GM21825 (cell line): ENCODE measurements around the gene OLFM4.

Experiments used
- ATAC-seq: cut with Tn5 transposase; IDR thresholded peaks from one replicate; pipeline ENCODE4 v1.9.1; 2021; ENCODE audit warnings: mild to moderate bottlenecking, moderate library complexity; ENCODE audit not compliant: unreplicated experiment

OLFM4 gene

GRCh38 chr13:53064731-53065130 is 36.1 kb downstream of the OLFM4 start:
- ATAC-seq = no peak

DNA sequence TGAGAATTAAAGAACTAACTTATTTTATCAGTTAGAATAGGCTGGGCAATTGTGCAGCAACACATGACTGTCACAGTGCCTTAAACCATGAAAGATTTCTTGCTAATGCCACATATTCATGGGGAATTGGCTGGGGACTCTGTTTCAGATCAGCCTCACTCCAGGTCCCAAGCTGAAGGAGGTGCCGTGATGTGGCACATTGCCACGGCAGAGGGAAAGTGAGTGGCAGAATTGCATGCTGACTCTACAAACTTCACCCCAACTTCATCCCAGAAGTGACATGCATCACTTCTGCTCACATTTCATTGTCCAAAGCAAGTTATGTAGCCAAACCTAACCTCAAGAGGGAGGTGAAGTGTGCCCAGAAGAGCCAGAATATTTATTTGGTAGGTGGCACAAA is 37.8 kb downstream of the OLFM4 start:
- ATAC-seq = no peak

DNA sequence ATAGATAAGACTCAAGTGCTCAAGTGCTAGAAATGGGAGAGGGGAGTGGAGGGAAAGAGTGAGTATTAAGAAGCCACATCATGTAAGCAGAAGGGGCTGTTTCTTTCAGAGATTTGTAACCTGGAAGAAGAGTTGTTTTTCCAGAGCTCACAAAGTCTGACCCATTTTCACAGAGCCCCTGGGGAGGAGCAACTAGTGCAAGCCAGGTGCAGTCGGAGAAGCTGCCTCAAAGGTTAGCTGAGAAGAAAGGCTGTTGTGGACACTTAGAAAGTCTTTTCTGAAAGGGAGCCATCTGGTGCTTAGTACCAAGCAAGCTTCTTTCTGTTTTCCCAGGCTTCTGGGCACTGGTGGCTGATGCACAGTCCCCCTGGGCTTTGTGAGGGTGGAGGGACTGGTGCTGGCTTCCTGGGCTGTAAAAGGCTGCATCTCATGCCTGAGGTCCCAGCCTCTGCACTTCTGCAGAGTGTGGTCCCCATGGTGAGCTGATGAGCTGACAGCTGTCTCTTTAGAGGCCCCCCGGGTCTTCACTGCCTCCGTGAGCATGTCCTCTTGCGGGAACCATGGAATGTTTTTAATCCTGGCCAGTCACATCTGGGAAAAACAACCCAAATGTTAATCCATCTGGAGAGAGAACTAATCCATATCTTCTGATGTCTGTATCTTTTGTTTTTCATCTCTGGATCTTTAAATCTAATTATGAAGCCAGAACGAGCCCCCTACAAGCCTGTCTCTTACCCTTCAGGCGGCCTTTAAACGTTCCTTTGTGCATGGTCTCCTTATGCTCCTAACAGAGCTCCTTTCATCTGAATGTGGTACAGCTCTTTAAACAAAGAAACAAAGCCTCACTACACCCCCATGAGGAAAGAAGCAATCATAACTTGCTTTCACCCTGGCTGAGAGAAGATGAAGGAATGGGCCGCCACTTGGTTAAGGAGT is 40.2 kb downstream of the OLFM4 start:
- no peak for ATAC-seq

DNA sequence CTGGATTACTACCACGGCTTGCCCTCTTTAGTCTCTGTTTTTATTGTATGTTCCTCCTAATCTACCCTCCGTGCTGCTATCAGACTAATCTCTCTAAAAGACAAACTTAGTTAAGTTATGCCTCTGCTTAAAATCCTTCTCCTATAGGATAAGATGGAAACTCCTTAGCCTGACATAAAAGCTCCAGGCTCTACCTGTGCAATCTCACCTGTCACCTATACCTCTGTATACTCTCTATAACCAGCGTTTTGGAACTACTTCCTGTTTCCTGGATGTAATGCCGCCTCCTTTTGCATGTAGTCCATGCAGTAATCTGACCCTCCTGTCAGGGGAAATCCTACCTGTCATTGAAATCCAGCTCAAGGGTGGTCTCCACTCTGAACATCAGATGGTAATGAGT is 41.2 kb downstream of the OLFM4 start:
- no peak for ATAC-seq

- ATAC-seq = no peak
Measured at GRCh38 chr13:53073711-53074110, 45.1 kb downstream of the OLFM4 start.

GRCh38 chr13:53074114-53074513 is 45.5 kb downstream of the OLFM4 start:
- ATAC-seq = no peak

DNA sequence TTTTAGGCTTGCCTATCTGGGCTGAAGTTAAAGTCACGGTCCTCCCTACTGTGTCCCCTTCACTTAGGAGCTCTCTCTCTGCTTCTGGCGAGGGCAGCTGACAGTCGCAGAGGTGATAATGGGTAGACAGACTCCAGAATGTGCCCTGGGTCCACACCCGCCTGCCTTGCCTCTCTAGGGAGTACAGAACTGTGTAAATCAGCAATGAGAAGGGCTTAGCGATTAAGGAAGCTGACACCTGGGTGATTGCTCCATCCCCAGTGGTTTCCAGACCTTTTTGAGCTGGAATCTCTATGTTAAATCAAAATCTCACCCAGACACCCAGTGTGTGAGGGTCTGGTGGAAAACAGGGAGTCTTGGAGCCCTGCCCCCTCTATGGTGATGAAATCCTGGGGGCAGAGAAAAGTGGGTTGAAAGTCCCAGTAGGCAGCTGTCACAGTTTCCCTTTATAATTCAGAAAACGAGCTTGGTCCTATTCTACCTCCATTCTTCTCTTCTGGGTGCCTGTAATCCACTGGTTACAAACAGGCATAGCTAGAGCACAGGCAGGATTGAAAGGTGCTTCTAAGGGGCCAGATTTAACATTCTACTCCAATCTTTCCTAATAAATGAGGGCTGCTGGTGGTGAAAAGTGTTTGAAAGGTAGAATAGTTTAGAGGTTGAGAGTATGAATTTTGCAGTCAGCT is 46.9 kb downstream of the OLFM4 start:
- ATAC-seq = no peak

DNA sequence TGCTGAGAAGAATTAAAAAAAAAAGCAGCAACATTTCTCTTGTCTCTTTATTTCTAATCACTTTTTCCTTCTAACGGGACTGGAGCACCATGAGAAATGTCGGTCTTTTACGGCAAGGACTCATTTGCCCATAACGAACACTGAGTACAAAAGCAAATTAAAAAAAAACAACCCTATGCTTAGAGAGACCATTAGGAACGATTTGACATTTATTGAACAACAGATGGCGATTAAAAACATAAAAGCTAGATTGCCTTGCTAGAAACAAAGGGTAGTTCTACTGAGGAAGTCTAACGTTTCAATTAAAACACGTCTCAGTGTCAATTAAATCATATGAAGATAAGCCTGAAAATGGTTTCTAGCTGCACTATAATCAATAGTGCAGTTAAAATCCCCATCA is 51.1 kb downstream of the OLFM4 start:
- no peak for ATAC-seq

DNA sequence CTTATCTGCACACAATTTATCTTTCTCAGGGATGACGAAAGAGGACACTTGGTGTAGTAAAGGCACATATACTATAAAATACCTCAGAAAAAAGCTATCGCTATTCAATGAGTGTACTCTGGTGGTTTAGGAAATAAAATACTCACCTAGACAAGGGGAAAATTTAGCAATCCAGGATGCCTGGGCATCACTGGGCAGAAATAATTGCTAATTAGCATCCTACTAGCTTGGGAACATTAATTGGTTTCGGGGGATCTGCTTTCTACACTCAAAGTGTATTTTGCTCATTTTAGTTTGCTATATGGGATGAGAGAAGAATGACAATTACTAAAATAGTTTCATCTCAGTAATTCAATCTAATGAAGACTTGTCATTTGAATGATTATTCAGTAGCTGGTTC is 60.3 kb downstream of the OLFM4 start:
- no peak for ATAC-seq

DNA sequence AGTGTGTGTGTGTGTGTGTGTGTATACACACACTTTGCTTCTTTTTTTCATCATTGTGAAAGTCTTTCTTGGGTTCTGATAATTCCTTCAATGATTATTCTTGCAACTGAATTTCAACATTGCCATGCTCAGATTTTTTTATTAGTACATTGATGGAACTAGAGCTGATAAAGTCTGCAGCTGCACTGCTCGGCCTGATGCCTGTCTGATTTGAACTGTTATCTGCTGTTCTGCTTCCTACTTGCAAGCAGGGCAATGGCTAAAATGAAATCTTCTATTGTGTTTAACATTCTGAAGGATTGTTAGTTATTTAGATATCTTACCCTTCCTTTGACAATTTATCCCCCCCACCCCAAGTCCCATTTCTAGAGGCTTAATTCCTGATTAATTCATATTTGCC is 61.3 kb downstream of the OLFM4 start:
- no peak for ATAC-seq

- ATAC-seq = no peak
Measured at GRCh38 chr13:53090461-53090860, 61.8 kb downstream of the OLFM4 start.

DNA sequence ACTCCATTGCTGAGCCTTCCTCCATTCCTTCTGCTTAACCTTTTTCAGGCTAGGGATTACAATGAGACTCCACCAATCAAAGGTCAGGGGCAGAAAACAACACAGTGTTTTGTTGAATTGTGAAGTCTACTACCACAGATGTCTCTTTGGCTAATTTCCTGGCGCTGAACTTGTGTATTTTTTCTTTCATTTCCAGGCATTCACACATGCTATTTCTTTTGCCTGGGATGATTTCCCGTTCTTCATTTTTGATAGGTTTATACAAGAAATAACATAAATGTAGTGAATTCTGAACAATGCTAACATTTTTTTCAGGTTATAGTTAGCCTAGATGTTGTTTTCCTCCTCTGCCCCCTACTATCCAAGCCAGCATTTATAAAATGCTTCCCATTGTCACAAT is 64.3 kb downstream of the OLFM4 start:
- ATAC-seq = no peak

DNA sequence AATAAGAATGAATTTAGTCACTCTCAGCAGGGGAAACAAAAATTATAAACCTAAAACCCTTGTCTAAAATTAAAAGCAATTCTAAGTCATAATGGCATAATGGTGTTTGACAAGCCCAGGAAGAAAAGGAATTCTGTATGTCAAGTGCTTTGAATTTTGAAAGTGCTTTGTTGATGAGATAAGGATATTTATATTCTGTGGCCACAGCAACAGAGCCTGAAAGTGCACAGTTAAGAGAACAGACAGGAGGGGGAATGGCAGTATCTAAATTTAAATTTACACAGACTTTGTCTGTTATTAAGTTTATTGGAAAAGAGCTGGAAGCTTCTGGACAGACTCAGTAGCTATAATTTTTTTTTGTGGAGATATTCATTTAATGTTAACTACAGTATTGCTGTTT is 69.8 kb downstream of the OLFM4 start:
- ATAC-seq = no peak

- ATAC-seq = no peak
Measured at GRCh38 chr13:53100394-53101063, 71.9 kb downstream of the OLFM4 start.
